WERI-Rb-1 (cell line): ENCODE measurements around the gene DNAH11.

Experiments
- DNase-seq: peaks from one replicate; pipeline ENCODE4 v3.0.0-alpha.2; 2020
- H3K27ac ChIP-seq: fragments of 250-450 bp; sonication (Bioruptor Pico); 2 replicates; pipeline ENCODE4 v1.5.1; 2020; ENCODE audit warnings: mild to moderate bottlenecking, moderate library complexity
- H3K27me3 ChIP-seq: fragments of 250-450 bp; sonication (Bioruptor Pico); 2 replicates; pipeline ENCODE4 v1.5.1; 2021; ENCODE audit warnings: mild to moderate bottlenecking, low read depth, moderate library complexity; ENCODE audit not compliant: insufficient read depth, severe bottlenecking
- H3K36me3 ChIP-seq: fragments of 250-450 bp; sonication (Bioruptor Pico); 2 replicates; pipeline ENCODE4 v1.5.1; 2020; ENCODE audit warnings: mild to moderate bottlenecking, moderate library complexity
- H3K4me3 ChIP-seq: 2 replicates; pipeline ENCODE4 v1.5.1; 2011; ENCODE audit warnings: low read depth, mild to moderate bottlenecking, control low read depth, low read length
- H3K9me3 ChIP-seq: fragments of 250-450 bp; sonication (Bioruptor Pico); 2 replicates; pipeline ENCODE4 v1.5.1; 2021; ENCODE audit warnings: mild to moderate bottlenecking, moderate library complexity; ENCODE audit not compliant: severe bottlenecking
- CTCF ChIP-seq: IDR thresholded peaks from 2 replicates; pipeline ENCODE4 v1.5.1; 2011; ENCODE audit warnings: low read depth, mild to moderate bottlenecking, control low read depth, inconsistent platforms, low read length

The DNAH11 gene

GRCh38 chr7:21587139-21587784 lies 44.4 kb downstream of the DNAH11 start:
- Histone ChIP-seq H3K27ac (no peak overlapping the region), H3K9me3 (no peaks in the 10 kb centered on the region), H3K27me3 (peaks cover 4% of the 10 kb centered on the region), H3K36me3 (no peaks in the 10 kb centered on the region), H3K4me3 (no peak overlapping the region)
- TF ChIP-seq CTCF, result no peak
- DNase-seq, result no peak

DNA sequence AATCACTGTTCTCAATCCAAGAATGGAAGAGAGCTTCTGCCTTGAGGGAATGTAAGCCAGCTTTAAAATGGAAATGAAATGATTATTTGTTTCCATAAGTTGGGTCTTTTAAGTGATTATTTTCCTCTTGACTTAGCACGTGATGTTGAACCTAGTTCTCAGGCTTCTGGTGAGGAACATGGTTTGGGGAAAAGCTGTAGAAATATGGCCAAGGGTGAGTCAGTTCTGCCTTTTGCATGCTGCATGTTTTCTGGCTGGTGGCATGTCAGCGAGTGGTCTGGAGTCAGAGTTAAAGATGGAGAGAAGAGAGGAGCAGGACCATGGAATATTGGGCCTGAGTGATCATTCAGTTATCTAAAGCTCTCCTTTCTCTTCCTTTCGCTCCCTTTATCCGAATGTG lies 54.0 kb downstream of the DNAH11 start:
- no peak overlapping the region for H3K27ac ChIP-seq
- TF ChIP-seq CTCF, result no peak
- no peak overlapping the region for H3K4me3 ChIP-seq
- H3K9me3 ChIP-seq, result no peaks in the 10 kb centered on the region
- H3K36me3 ChIP-seq, result no peaks in the 10 kb centered on the region
- DNase-seq, result no peak
- H3K27me3 ChIP-seq, result peaks cover 22% of the 10 kb centered on the region

DNA sequence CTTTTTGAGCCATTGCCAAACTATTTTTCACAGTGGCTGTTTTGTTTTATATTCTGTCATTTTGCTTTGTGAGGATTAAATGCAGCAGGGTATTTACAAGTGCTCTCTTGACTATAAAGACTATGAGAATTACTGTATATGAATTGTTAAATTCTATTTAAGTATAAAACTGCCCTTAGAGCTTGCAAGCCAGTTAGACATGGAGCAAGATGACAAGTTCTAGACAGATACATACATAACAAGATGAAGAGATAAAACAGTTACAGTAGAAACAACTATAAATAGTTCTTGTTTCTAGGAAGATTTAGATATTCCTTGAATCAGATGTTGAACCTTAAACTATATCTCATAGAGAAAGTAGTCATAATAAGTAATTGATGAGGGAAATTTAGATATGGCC lies 60.6 kb downstream of the DNAH11 start:
- Histone ChIP-seq H3K4me3 (no peak overlapping the region), H3K27me3 (peaks cover 28% of the 10 kb centered on the region), H3K36me3 (no peaks in the 10 kb centered on the region), H3K9me3 (no peaks in the 10 kb centered on the region), H3K27ac (no peak overlapping the region)
- no peak for DNase-seq
- TF ChIP-seq CTCF, result no peak

- Histone ChIP-seq H3K4me3 (no peak overlapping the region), H3K9me3 (no peaks in the 10 kb centered on the region), H3K36me3 (no peaks in the 10 kb centered on the region), H3K27me3 (peaks cover 28% of the 10 kb centered on the region), H3K27ac (no peak overlapping the region)
- no peak for TF ChIP-seq CTCF
- no peak for DNase-seq
These were observed 61.3 kb downstream of the DNAH11 start for GRCh38 chr7:21603972-21604749.

DNA sequence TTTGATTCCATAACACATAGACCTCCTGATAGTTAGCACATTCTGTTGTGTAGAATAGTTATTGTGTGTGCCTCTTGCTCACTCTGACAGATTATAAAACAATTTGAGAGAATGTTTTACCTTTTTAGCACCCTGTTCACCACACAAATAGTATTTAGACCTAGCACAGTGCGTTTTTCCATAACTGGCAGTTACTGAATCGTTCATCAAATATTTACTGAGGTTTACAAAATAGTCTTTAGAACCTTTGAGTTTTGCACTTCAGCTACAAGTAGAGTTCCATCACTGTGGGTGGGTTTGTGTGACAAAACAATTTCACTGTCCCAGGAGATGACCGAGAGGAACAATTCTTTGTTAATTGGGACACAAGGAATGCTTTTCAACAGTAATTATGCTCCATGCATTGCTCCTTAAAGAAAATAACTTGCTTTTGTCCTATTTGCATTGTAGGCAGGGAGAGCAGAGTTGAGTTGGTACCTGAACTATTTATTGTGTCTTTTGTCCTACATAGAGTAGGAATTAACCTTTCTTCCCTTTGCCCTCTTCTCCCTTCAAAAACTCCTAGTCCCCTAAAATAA lies 62.3 kb downstream of the DNAH11 start:
- DNase-seq, result no peak
- TF ChIP-seq CTCF, result no peak
- Histone ChIP-seq H3K9me3 (no peaks in the 10 kb centered on the region), H3K36me3 (no peaks in the 10 kb centered on the region), H3K27me3 (peaks cover 24% of the 10 kb centered on the region), H3K27ac (no peak overlapping the region), H3K4me3 (no peak overlapping the region)
